LNCAP (cell line): ENCODE results near the gene UBE3B.

Source experiments
- CTCF ChIP-seq: fragments of 450-650 bp; IDR thresholded peaks from 2 replicates; pipeline ENCODE4 v1.5.1; 2017; ENCODE audit warnings: mild to moderate bottlenecking

Gene UBE3B

DNA sequence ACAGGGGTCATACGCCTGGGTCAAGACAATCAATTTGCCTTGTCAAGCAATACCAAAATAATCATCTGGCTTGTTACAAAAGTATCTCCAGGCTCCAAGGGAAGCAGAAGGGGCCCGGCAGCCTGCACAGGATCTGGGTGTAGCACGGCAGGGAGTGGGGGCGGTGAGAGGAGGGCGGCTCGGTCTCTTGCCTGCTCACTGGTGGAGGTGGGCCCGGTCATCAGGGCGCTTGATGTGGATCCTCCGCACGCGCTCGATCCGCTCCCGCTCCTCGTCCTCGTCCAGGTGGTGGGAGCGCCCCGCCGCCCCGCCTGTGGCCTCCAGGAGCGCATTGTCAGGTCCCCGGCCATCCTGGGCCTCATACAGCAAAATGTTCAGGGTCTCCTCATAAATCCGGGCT lies 26.0 kb upstream of the UBE3B start:
- no peak for TF ChIP-seq CTCF

GRCh38 chr12:109452489-109452888 lies 24.9 kb upstream of the UBE3B start:
- no peak for TF ChIP-seq CTCF

DNA sequence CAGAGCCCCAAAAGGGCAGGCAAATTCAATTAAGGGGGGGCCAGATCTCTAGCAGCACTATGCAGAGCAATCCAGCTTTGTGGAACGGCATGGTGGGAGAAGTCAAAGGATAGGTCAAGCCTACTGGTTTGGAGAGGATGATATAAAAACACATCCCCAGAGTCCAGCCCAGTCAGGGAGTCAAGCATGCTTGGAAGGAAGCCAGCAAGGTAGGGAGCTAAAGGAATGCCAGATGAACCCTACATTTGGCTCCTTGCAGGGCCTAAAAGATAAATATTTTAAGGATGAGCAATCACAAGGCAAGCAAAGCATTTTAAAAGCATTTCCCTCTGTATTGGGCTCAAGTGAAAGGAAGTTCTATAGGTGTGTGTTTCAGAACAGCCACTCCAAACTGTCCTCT lies 21.7 kb upstream of the UBE3B start:
- no peak for TF ChIP-seq CTCF

DNA sequence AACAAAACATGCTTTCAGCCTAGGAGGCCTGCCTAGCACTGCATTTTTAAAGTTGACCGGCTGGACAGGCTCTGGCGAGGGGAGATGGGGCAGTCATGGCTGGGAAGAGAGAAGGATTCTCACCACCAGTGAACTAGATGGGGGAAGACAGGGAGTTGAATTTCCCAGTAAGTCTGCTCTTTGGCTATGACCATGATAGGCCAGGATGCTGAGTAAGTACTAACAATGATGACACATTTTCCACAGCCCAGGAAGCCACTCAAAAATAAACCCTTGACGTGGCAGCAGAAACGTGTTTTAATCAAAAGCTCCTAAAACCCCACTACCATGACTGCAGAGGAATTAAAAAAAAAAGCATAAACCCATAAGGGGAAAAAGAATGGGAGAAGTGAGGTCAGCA lies 19.3 kb upstream of the UBE3B start:
- no peak for TF ChIP-seq CTCF

DNA sequence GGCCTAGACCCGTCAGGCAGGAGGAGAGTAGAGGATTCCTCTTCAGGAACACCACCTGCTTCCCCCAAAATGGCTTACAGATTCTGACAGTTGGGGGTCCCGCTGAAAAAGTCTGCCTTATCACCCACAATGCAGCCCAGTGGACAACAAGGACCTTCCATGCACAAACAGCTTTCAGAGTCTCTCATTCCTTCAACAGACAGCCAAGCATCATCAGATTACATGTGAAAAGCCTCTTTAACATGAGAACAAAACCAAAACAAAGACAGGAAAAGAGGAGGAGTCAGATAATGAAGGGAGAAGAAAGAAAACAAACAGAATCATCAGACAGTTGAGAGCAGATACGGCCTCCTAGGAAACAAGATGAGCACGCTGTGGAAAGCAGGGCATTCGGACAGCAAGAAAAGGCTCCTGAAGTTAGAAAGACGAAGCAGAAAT lies 18.6 kb upstream of the UBE3B start:
- no peak for TF ChIP-seq CTCF

DNA sequence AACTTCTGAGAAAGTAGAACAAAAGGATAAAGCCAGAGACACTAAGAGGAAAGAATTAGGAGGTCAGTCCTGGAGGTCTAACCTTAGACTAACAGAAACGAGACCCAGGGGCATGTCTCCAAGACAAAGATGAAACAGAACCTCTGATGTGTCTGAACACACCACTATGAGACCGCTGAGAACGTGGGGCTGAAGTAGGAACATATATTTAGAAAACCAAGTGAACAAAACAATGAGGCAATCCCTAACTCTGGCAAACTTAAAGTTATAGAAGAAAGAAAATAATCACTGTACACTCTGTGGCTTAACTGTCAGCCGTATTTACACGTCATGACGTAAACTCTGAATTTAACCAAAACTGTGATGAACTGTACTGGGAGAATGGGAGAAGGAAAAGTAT lies 18.2 kb upstream of the UBE3B start:
- no peak for TF ChIP-seq CTCF

DNA sequence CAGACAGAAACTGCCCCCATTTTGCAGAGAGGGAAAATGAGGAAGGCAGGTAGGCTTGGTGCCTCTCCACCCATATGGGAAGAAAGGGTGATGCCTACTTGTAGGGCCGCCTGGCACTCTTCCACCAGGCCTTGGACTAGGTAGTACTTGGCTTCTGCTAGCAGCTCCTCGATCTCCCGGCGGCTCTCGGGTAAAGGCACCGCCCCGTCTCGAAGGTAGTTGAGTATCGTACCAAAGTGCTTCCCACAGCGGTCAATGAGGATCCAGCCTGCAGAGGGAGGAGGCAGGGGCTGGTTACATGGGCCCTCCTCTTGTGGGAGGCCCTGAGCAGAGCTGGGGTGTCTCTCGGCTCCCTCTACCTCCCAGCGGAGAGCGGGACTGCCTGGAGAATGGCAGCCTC lies 16.9 kb upstream of the UBE3B start:
- TF ChIP-seq CTCF = no peak

GRCh38 chr12:109461049-109461845 lies 16.2 kb upstream of the UBE3B start:
- TF ChIP-seq CTCF = no peak
